IgD-negative memory B cell (primary cell): ENCODE measurements around the gene VSIR. TPM values are rescaled to one million over a fixed set of nuclear protein-coding genes. Genes with fewer than 3 reads are reported as not detected.

Source experiments
- H3K27ac Mint-ChIP-seq, 3 donors: one replicate each; pipeline ENCODE4 v1.8.0; 2020 to 2022; ENCODE audit warnings: mild to moderate bottlenecking in 3 of 3, mixed read lengths in 3 of 3, moderate library complexity in 1 of 3
- H3K27me3 Mint-ChIP-seq: one replicate; pipeline ENCODE4 v1.8.0; 2021; ENCODE audit warnings: mixed read lengths
- H3K36me3 Mint-ChIP-seq: one replicate; pipeline ENCODE4 v1.8.0; 2020; ENCODE audit warnings: mild to moderate bottlenecking, mixed read lengths
- H3K4me1 Mint-ChIP-seq, 3 donors: one replicate each; pipeline ENCODE4 v1.8.0; 2020 to 2022; ENCODE audit warnings: mixed read lengths in 3 of 3, mild to moderate bottlenecking in 1 of 3
- H3K4me3 Mint-ChIP-seq, 4 donors: one replicate each; pipeline ENCODE4 v1.8.0; 2020 to 2022; ENCODE audit warnings: mild to moderate bottlenecking in 4 of 4, mixed read lengths in 4 of 4, moderate library complexity in 3 of 4
- H3K9me3 Mint-ChIP-seq, 3 donors: one replicate each; pipeline ENCODE4 v1.8.0; 2020 to 2021; ENCODE audit warnings: mixed read lengths in 3 of 3, mild to moderate bottlenecking in 1 of 3
- polyA plus RNA-seq: library from polyadenylated mRNA; unstranded; fragments of 300-500 nt; fragmentation: Illumina TruSeq; gene quantifications from one replicate; pipeline ENCODE4 v1.2.3, GENCODE V29; 2021

The VSIR gene
- polyA plus RNA-seq, 1 donor from 2014 or later, result 73.6 TPM

DNA sequence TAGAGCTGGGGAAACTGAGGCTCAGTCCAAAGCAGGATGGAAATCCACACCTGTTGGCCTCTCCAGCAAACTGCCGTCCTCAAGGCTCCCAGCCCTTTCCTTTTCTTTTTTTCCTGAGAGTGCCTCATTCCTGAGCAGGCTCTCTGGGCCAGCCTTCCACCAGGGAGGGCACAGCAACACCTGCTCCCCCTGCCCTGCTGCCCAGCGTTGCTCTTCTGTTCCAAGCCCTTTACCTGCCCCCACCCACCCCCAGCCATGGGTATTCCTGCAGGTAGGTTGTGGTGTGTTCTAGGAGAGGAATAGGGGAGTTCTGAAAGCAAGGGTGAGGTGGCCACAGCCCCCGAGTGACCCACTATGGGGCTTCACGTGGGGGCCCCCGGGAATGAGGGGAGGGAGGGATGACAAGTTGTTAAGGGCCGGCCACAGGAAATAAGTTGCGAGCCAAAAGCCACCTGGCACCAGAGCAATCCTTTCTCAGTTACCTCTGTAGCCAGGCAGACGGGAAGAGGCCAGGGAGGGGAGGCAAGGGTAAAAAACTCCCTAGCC lies 19.3 kb downstream of the VSIR start:
- no peaks in the 10 kb centered on the region for H3K9me3 Mint-ChIP-seq
- peaks cover 50 to 66% (median 53%) of the 10 kb centered on the region in 3 donors for H3K4me1 Mint-ChIP-seq
- no peaks in the 10 kb centered on the region for H3K27me3 Mint-ChIP-seq
- H3K4me3 Mint-ChIP-seq, result peak overlapping the region in 3 of 4 donors; percentile 50 to 84 (median 51)
- H3K36me3 Mint-ChIP-seq, result peaks cover 6% of the 10 kb centered on the region
- peak overlapping the region; percentile 82 to 90 (median 87) for H3K27ac Mint-ChIP-seq

DNA sequence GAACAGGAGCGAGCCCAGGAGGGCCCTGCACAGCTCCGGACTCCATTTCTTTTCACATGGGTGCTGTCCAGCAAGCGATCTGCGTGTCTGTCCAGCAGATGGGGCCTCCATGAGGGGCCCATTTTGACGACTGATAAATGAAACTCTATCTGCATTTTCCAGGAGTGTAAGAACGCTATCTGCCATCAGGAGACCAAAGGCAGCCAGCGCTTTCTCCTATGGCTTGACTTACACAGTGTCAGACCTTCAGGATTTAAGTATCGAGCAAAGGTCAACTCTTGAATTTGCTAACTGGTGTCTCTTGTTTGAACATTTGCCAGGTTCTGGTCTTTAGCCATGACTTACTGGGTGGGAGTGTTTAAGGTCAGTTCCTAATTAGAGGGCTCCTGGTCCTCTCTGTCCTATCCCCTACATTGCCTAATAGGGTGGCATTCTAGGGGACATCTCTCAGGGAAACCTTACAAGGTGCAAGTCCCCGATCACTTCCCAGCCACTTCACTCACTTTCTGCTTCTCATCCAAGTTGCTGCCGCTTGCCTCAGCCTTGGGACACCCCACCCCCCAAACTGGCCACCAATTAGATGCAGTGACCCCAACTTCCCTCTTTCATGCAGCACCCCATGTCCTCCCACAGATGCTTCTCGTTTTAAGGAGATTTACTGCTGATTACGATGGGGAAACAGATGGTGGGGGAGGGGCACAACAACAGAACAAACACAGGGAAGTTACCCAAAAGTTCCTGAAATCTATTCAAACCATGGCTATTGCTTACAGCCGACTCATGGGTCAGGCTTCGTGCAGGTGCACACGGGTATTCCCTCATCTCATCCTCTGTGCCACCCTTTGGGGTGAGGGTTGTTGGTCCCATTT lies 20.0 kb downstream of the VSIR start:
- Mint-ChIP-seq H3K4me3 (peak overlapping the region in 3 of 4 donors; percentile 50 to 86 (median 84)), H3K4me1 (peaks cover 57 to 73% (median 60%) of the 10 kb centered on the region in 3 donors), H3K36me3 (peaks cover 8% of the 10 kb centered on the region), H3K27ac (peak overlapping the region; percentile 82 to 90 (median 87)), H3K9me3 (no peaks in the 10 kb centered on the region), H3K27me3 (peaks cover 1% of the 10 kb centered on the region)

DNA sequence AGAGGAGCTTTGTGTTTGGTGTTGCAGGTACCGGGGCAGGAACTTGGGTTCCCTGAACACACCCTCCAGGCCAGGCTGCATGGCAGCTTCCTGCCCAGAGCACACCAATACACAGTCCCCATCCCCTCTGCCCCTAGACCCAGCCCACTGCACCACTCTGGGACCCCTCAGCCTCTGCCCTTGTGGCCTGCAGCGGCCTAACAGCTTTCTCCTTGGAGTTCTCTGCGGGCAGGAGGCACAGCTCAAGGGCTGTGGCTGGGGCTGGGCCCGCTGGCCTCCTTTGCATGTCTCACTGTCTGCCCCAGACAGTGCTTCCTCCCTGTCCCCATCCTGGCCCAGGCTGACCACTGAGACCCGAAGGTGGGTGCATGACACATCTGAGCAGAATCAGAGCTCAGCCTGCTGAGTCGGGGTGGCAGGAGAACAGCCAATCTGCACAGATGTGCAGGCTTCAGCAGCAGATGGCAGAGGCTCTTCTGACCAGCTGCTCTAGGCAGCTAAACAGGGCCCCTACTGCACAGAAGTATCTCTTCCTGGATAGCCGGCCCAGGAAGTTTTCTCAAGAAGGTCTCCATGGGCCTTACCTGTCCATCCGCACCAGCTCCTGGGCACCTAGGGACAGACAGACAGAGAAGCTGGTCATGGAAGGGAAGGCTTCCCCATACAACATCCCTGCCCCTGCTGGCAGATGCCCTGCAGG lies 20.8 kb downstream of the VSIR start:
- no peaks in the 10 kb centered on the region for H3K9me3 Mint-ChIP-seq
- peak overlapping the region; percentile 62 to 94 (median 87) for H3K27ac Mint-ChIP-seq
- H3K27me3 Mint-ChIP-seq, result peaks cover 1% of the 10 kb centered on the region
- H3K36me3 Mint-ChIP-seq, result peaks cover 6% of the 10 kb centered on the region
- peak overlapping the region in 3 of 4 donors; percentile 50 to 86 (median 84) for H3K4me3 Mint-ChIP-seq
- peaks cover 62 to 79% (median 66%) of the 10 kb centered on the region in 3 donors for H3K4me1 Mint-ChIP-seq

DNA sequence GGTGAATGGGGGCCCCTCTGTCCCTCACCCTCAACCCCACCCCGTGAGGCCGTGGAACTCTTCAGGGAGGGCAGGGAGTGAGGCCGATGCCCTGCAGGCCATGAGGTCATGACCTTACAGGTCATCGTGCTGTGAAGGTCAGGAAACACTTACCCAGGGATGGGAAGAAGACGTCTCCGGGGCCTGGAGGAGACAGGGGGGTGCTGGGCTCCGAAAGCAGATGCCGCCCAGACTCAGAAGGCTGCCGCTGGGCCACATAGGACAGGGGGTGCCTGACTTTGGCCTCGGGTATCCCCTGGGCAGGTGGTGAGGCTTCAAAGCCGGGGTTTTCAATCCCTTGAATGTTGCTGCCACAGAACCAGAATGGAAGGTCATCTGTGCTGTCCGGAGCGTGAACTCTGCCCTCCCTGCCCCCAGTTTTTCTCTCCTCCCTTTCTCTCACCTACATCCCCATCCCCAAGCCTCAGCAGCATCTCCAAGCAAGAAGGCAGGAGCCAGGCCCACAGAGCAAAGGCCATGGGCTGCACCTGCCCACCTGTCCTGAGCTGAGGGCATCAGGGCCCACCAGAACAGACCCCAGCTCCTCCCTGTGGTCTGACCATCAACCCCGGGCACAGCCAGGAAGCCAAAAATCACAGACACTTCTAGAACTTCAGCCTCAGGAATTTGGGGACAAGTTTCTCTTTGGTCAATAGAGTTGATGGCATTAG lies 21.6 kb downstream of the VSIR start:
- no peaks in the 10 kb centered on the region for H3K9me3 Mint-ChIP-seq
- H3K4me3 Mint-ChIP-seq, result peak overlapping the region in 3 of 4 donors; percentile 50 to 86 (median 78)
- H3K36me3 Mint-ChIP-seq, result peaks cover 6% of the 10 kb centered on the region
- peaks cover 66 to 80% (median 69%) of the 10 kb centered on the region in 3 donors for H3K4me1 Mint-ChIP-seq
- peak overlapping the region; percentile 62 to 94 (median 87) for H3K27ac Mint-ChIP-seq
- peaks cover 1% of the 10 kb centered on the region for H3K27me3 Mint-ChIP-seq

DNA sequence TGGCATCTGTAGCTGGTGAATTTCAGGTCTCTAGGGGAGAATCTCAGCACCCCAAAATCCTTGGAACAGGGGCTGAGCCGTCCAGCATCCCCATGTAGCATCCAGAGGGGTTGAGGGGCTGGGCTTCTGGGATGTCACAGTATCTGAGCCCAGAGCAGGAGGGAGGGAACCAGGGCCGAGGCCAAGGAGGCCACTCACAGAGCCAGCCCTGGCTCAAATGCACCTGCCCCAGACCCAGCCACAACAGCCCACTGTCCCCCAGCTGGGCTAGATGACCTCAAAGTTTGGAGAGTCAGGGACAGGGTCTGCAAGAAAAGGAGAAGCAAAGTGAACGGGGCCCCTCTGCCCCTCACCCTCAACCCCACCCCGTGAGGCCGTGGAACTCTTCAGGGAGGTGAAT lies 22.3 kb downstream of the VSIR start:
- Mint-ChIP-seq H3K27ac (peak overlapping the region; percentile 58 to 92 (median 90)), H3K4me1 (peaks cover 61 to 79% (median 70%) of the 10 kb centered on the region in 3 donors), H3K9me3 (no peaks in the 10 kb centered on the region), H3K36me3 (peaks cover 6% of the 10 kb centered on the region), H3K4me3 (peak overlapping the region in 2 of 4 donors; percentile 65 to 90), H3K27me3 (peaks cover 1% of the 10 kb centered on the region)

DNA sequence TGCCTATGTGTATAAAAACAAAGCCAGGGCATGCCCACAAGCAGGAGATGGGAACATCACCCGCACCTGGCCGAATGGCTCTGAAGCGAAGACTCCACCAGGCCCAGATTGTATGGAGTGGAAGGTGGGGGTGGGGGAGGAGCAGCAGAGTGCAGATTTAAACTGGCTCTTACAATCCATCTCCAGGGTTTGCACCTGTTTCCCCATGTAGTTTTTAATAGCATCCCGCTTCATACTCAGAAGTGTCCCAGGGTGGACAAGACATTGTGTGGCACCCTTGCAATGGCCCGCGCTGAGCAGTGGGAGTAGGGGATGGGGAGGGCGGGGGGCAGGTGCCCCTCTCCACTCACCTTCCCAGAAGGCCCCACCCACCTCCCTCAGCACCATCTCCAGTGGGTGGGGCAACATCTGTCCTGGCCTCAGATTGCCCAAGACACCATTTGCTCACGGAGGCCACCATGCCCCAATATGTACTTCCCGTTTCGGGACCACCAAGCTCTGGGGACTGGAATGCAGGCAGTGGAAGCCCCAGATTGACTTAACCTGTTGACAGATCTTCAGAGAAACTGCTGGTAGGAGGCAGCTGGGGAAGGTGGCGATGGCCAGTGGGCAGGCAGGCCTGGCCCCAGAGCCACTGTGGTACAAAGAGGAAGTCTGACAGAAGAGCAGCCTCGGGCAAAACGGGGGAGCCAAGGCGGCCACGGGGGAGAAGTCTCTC lies 23.0 kb downstream of the VSIR start:
- H3K27me3 Mint-ChIP-seq, result peaks cover 1% of the 10 kb centered on the region
- H3K4me1 Mint-ChIP-seq, result peaks cover 59 to 84% (median 75%) of the 10 kb centered on the region in 3 donors
- H3K27ac Mint-ChIP-seq, result peak overlapping the region; percentile 58 to 92 (median 90)
- peak overlapping the region in 3 of 4 donors; percentile 15 to 90 (median 65) for H3K4me3 Mint-ChIP-seq
- H3K36me3 Mint-ChIP-seq, result peaks cover 6% of the 10 kb centered on the region
- no peaks in the 10 kb centered on the region for H3K9me3 Mint-ChIP-seq

DNA sequence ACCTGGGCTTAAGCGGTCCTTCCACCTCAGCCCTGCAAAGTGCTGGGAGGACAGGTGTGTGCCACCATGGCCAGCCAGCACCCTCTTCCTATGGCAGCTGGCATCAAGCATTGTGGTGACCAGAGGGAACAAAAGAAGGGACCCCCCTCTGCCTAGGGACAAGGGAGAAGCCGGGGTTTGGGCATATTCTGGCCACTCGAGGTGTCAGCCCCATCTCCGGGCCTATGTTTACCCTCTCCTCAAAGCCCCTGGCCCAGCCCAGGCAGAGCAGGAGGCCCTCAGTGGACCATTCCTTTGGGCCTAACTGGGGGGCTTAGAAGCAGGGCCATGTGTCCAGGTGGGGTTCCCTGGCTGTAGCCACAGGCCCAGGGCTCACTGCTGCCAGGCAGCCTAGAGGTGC lies 23.9 kb downstream of the VSIR start:
- H3K27ac Mint-ChIP-seq, result peak overlapping the region; percentile 90 to 98 (median 97)
- peak overlapping the region in 3 of 4 donors; percentile 67 to 93 (median 88) for H3K4me3 Mint-ChIP-seq
- H3K9me3 Mint-ChIP-seq, result no peaks in the 10 kb centered on the region
- peaks cover 59 to 87% (median 79%) of the 10 kb centered on the region in 3 donors for H3K4me1 Mint-ChIP-seq
- peaks cover 1% of the 10 kb centered on the region for H3K27me3 Mint-ChIP-seq
- H3K36me3 Mint-ChIP-seq, result peaks cover 6% of the 10 kb centered on the region

DNA sequence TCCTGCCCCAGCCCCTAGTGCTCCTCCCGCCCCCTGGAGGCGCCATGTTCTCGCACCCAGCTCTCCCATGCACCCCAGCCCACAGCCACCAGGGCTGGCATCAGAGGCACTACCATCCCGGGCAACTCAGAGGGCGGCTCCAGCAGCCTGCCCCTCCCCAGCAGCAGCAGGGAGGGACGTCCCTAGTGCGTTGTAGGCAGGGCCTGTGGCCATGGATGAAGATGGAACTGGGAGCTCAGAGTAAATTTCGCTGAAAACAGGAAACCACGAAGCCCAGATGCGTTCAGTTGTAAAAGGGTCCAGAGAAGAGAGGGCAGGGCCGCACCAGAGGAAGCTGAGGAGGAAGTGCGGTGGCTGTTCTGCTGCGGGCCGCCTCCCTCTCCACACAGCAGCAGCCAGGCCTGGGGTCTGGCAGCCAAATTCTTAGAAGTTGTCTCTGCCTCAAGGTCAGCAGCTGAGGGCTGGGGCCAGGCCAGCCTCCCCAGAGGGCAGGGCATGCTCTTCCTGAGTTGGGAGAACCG lies 24.6 kb downstream of the VSIR start:
- H3K4me3 Mint-ChIP-seq, result peak overlapping the region; percentile 35 to 93 (median 78)
- peaks cover 6% of the 10 kb centered on the region for H3K36me3 Mint-ChIP-seq
- peak overlapping the region; percentile 90 to 98 (median 97) for H3K27ac Mint-ChIP-seq
- H3K27me3 Mint-ChIP-seq, result peaks cover 1% of the 10 kb centered on the region
- no peaks in the 10 kb centered on the region for H3K9me3 Mint-ChIP-seq
- H3K4me1 Mint-ChIP-seq, result peaks cover 55 to 80% (median 73%) of the 10 kb centered on the region in 3 donors

DNA sequence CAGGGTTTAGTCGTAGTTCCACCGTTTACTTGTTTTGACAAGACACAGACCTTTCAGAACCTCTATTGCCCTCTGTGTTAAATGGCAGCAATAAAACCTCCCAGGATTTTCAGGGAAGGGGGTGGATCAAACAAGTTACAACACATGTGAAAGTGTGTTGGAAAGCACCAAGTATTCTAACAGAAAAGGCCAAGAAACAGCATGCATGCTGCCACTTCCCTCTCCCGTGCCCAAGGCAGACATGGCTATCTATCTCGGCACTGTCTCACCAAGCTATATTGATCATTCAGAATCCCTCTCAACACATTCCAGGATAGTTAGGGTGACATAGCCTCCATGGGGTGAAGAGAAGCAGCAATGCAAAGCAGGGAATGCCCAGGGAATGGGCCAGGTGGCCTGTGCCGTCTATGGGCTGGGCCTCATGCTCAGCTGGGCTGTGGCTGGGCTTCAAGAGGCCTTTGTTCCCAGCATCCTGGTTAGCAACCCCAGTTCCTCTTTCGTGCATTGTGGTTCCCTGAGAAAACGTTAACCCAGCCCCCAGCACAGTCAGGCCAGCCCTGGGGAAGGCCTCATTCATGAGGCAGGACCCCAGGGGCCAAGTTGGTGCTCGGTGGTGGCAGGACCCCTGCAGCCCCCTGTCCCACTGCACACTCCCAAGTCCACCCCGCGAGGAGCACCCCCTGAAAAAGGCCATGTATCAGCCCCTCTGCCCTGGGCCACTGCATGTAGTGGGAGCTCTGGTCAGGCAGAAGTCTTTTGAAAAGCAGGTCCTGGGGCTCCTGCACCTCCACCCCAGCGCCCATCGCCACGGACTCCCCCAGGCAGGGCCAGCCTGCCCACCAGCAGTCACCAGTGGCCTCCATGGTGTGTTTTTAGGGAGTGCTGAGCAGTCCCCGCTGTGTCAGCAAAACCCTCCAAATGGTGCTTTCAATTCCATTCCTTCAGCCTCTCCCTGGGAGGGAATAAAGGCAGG lies 25.5 kb downstream of the VSIR start:
- Mint-ChIP-seq H3K27me3 (peaks cover 1% of the 10 kb centered on the region), H3K4me3 (peak overlapping the region in 3 of 4 donors; percentile 67 to 93 (median 88)), H3K4me1 (peaks cover 46 to 71% (median 64%) of the 10 kb centered on the region in 3 donors), H3K36me3 (peaks cover 6% of the 10 kb centered on the region), H3K27ac (peak overlapping the region; percentile 90 to 98 (median 97)), H3K9me3 (no peaks in the 10 kb centered on the region)

DNA sequence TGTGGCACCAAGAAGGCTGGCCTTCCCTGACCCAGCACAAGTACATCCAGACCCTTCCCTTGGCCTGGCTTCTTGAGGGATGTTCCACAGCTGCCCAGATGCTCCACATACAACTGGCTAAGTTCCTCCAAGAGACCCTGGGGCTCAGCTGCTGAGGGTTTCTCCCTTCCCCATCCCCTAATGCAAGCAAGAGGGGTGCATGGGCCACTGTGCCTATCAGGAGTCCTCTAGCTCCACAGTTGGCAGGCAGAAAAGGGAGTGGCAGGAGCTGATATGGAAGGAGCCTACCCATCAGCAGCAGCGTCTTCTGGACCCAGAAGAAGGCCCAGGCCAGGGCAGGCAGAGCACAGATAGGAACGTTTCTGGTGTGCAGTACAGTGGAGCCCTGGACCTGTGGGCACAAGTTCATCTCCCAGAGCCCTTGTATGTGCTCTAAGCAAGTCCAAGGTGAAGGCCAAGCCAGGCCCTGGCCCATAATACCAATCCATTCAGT lies 26.2 kb downstream of the VSIR start:
- peak overlapping the region in 2 of 4 donors; percentile 60 to 93 for H3K4me3 Mint-ChIP-seq

DNA sequence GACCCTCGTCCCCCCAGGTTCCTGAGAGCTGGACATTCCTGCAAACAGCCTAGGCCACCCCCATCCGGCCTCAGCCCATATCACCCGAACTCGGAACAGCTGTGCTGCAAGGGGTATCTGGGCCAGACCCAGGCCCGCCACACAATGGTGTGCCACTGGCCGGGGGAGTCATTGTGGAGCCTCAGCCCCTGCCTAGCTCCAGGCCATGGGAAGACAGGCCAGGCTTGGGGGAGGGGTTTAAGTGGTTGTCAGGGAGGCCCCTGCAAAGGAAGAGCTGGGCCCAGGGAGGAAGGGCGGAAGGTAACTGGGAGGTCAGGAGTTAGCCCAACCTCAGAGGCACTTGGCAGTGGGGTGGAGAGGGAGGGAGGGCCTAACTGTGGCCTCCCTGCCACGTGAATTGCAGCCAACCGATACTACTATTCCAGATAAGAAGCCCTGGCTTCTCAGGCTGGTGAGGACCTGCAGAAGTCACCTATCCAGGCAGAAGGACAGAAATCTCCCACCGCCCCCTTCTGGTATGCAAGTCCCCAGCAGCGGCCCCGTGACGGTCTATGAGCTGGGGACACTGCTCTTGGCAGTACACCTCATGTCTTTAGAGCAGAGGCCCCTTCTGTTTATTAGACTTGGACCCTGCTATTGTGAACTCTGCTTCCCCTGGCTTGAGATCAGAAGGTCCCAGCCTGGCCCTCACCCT lies 26.8 kb downstream of the VSIR start:
- peaks cover 4% of the 10 kb centered on the region for H3K36me3 Mint-ChIP-seq
- H3K4me3 Mint-ChIP-seq, result peak overlapping the region in 2 of 4 donors; percentile 49 to 60
- peak overlapping the region; percentile 90 to 98 (median 91) for H3K27ac Mint-ChIP-seq

More for the DNA sequence above, 26.2 kb downstream of the VSIR start:
- Mint-ChIP-seq H3K9me3 (no peaks in the 10 kb centered on the region), H3K27ac (peak overlapping the region; percentile 90 to 98 (median 91)), H3K27me3 (peaks cover 1% of the 10 kb centered on the region), H3K36me3 (peaks cover 6% of the 10 kb centered on the region), H3K4me1 (peaks cover 46 to 69% (median 63%) of the 10 kb centered on the region in 3 donors)

DNA sequence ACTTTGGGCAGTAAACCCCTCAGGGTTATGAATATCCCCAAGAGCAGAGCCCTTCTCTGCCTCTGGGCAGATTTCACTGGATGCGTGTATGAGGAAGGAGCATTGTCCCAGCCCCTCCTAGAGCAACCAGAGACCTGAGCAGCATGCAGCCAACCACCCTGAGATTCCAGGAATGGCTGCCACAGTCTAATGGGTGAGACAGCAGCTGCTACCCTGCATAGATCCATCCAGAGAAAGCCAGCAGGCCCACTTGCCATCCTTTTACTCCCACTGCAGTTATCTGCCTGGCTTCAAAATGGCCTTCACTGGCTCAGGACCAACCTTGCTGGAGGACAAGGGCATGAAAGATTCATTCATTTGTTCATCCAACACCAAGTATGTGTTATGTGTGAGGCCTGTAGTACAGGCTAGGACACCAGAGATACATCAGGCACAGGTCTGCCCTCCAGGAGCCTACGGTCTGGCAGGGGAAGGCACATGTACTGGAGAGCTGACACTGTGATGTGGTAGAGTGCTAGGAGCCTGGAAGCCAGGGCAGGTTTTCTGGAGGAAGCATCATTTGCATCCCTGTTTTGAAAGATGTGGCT lies 27.6 kb downstream of the VSIR start:
- H3K4me1 Mint-ChIP-seq, result peaks cover 42 to 72% (median 62%) of the 10 kb centered on the region in 3 donors
- peaks cover 4% of the 10 kb centered on the region for H3K36me3 Mint-ChIP-seq
- H3K27me3 Mint-ChIP-seq, result peaks cover 3% of the 10 kb centered on the region
- H3K4me3 Mint-ChIP-seq, result peak overlapping the region in 2 of 4 donors; percentile 5 to 49
- no peaks in the 10 kb centered on the region for H3K9me3 Mint-ChIP-seq
- H3K27ac Mint-ChIP-seq, result peak overlapping the region; percentile 80 to 91 (median 90)

More for the DNA sequence above, 26.8 kb downstream of the VSIR start:
- H3K27me3 Mint-ChIP-seq, result peaks cover 1% of the 10 kb centered on the region
- H3K9me3 Mint-ChIP-seq, result no peaks in the 10 kb centered on the region
- H3K4me1 Mint-ChIP-seq, result peaks cover 44 to 67% (median 61%) of the 10 kb centered on the region in 3 donors
